BE2C (cell line): Measurements from ENCODE around the gene OR2S2.

Source experiments
- DNase-seq: peaks from one replicate; pipeline ENCODE4 v3.0.0-alpha.2; 2020
- H3K27me3 ChIP-seq: fragments of 250-450 bp; sonication (Bioruptor Pico); 2 replicates; pipeline ENCODE4 v1.5.1; 2020; ENCODE audit warnings: mild to moderate bottlenecking
- H3K36me3 ChIP-seq: fragments of 250-450 bp; sonication (Bioruptor Pico); 2 replicates; pipeline ENCODE4 v1.5.1; 2020; ENCODE audit warnings: mild to moderate bottlenecking
- H3K4me1 ChIP-seq: fragments of 250-450 bp; sonication (Bioruptor Pico); 2 replicates; pipeline ENCODE4 v1.5.1; 2020
- H3K4me3 ChIP-seq: 2 replicates; pipeline ENCODE4 v1.5.1; 2011; ENCODE audit warnings: low read depth, low read length
- H3K9me3 ChIP-seq: fragments of 250-450 bp; sonication (Bioruptor Pico); 2 replicates; pipeline ENCODE4 v1.5.1; 2020
- CTCF ChIP-seq: IDR thresholded peaks from 2 replicates; pipeline ENCODE4 v1.5.1; 2012; ENCODE audit warnings: mild to moderate bottlenecking, low read depth, low read length

OR2S2 gene

DNA sequence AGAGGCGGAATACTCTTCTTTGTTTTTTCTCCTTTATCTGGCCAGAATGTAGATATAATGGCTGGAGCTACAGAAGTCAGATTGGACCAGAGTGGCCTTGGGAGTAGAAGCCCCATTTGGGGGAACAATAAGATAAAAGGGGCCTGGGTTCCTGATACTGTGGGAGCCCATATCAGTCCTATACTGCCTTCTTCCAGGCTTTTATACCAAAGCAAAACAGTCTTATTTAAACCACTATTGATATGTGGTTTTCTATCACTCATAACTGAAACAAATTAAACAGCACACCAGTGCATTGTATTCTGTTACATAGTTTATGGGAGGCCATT lies 34.4 kb downstream of the OR2S2 start:
- Histone ChIP-seq H3K4me3 (no peak overlapping the region), H3K27me3 (no peaks in the 10 kb centered on the region), H3K36me3 (no peaks in the 10 kb centered on the region), H3K9me3 (no peaks in the 10 kb centered on the region), H3K4me1 (no peaks in the 10 kb centered on the region)
- no peak for DNase-seq
- no peak for TF ChIP-seq CTCF

DNA sequence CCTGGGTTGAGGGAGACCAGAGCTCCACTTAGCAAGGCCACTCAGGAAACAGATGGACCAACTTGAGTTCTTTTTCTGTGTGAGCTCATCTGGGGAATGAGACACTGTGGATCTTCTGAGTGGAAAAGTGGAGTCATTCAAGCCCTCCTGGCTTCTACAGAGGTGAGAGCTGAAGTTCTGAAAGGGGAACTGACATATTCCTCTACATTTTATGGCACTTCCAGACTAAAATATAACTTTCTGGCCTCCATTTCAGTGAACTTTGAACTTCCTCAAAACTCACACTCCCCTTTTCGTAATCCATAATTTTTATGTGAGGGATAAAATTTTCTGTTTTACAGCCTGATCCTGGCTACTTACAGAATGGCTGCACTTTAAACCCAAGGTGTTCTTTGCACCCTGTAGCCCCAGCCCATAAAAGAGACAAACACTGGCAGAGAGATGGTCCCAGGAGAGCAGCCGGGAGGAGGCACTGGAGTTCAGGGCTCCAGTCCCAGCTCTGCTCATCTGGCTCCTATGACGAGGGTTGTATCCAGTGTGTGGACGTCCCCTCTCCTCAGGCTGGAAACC lies 37.8 kb downstream of the OR2S2 start:
- H3K9me3 ChIP-seq = no peaks in the 10 kb centered on the region
- TF ChIP-seq CTCF = no peak
- no peaks in the 10 kb centered on the region for H3K4me1 ChIP-seq
- no peak overlapping the region for H3K4me3 ChIP-seq
- DNase-seq = no peak
- no peaks in the 10 kb centered on the region for H3K36me3 ChIP-seq
- H3K27me3 ChIP-seq = no peaks in the 10 kb centered on the region

- TF ChIP-seq CTCF = no peak
- H3K4me3 ChIP-seq = no peak overlapping the region
- no peaks in the 10 kb centered on the region for H3K9me3 ChIP-seq
- 0 out of 2 replicates have a peak, but pooled peaks cover 2% of the 10 kb centered on the region for H3K4me1 ChIP-seq
- no peak for DNase-seq
- H3K27me3 ChIP-seq = no peaks in the 10 kb centered on the region
- H3K36me3 ChIP-seq = no peaks in the 10 kb centered on the region
Observed at GRCh38 chr9:35919212-35920008, 38.5 kb downstream of the OR2S2 start.

DNA sequence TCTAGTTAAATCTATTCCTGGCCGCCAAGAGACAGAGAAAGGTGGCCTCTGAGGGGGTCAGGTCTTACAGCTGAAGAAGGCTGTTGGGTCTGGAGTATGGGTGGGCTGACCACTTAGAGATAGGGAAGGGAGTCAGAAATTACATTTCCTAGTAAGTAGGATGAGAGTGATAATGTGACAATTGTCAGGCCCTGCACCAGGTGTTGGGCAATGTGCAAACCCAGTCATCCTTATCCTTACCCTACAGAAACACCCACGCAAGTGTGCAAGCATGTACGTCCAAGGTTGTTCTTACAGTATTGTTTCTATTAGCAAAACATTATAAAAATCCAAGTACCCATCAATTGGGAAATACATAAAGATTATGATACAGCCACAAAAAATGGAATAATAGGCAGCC lies 39.2 kb downstream of the OR2S2 start:
- DNase-seq = no peak
- TF ChIP-seq CTCF = no peak
- H3K4me1 ChIP-seq = 0 out of 2 replicates have a peak, but pooled peaks cover 2% of the 10 kb centered on the region

GRCh38 chr9:35917261-35917660 lies 40.7 kb downstream of the OR2S2 start:
- 0 out of 2 replicates have a peak, but pooled peaks cover 2% of the 10 kb centered on the region for H3K4me1 ChIP-seq
- no peaks in the 10 kb centered on the region for H3K9me3 ChIP-seq
- TF ChIP-seq CTCF = no peak
- H3K4me3 ChIP-seq = no peak overlapping the region
- H3K36me3 ChIP-seq = no peaks in the 10 kb centered on the region
- no peaks in the 10 kb centered on the region for H3K27me3 ChIP-seq
- no peak for DNase-seq

More for the DNA sequence above, 39.2 kb downstream of the OR2S2 start:
- no peak overlapping the region for H3K4me3 ChIP-seq
- H3K36me3 ChIP-seq = no peaks in the 10 kb centered on the region
- H3K27me3 ChIP-seq = no peaks in the 10 kb centered on the region
- no peaks in the 10 kb centered on the region for H3K9me3 ChIP-seq

DNA sequence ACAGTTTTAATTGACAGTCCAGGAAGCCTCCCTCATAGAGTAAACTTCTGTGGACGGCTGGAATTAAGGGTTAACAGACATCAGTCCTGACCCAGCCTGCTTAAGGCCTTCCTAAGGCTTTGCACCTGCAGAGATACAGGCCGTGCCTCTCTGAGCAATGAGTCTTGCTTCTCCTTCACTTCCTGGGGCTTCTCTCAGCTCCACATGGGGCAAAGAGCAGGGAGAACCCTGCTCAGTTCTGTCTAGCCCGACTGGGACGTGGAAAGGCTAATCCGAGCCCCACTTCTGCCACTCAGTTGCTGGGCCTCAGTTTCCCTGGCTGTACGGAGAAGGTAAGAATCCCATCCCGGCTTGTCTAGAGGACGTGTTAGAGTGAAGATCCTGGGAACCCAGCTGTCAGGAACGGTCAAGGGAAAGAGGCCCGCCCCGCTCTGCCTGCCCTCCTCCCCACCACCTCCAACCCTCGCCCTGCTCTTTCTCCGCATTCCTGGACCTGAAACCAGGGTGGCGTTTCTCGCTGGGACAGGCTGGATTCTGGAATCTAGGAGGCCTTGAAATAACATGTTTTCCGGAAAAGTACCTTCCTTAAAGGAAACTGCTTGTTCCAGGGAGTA lies 42.2 kb downstream of the OR2S2 start:
- Histone ChIP-seq H3K27me3 (no peaks in the 10 kb centered on the region), H3K4me3 (no peak overlapping the region), H3K9me3 (no peaks in the 10 kb centered on the region), H3K36me3 (no peaks in the 10 kb centered on the region), H3K4me1 (0 out of 2 replicates have a peak, but pooled peaks cover 2% of the 10 kb centered on the region)
- DNase-seq = no peak
- TF ChIP-seq CTCF = no peak
